PC-3 (cell line): ENCODE data around the gene CNTNAP2. TPM values are rescaled to one million over a fixed set of nuclear protein-coding genes. Genes with fewer than 3 reads are reported as not detected.

Experiments
- ATAC-seq: fragments of 200-7000 bp; cut with Tn5 transposase; 2 replicates; pipeline ENCODE4 v1.9.1; 2020; ENCODE audit warnings: mild to moderate bottlenecking, moderate library complexity
- BruUV-seq: library from RNA; stranded (reverse); fragments of 400-500 nt; replicated peaks from 2 replicates; lab custom pipeline; 2021; lab: Mats Ljungman, UMichigan
- CTCF ChIA-PET: fragments of 300-600 bp; sonication (Branson Sonifier 250); formaldehyde crosslinking; loops from one replicate; lab custom pipeline; 2022; ENCODE audit warnings: antibody characterized with exemption; lab: Charles Lee
- POLR2A ChIA-PET: fragments of 300-600 bp; sonication (Branson Sonifier 250); formaldehyde crosslinking; loops from one replicate; lab custom pipeline; 2022; ENCODE audit warnings: antibody characterized with exemption; ENCODE audit not compliant: unreplicated experiment; lab: Charles Lee
- DNase-seq: peaks from one replicate; pipeline ENCODE4 v3.0.0-alpha.2; 2015
- H2AFZ ChIP-seq: fragments of 300-600 bp; sonication (generic); 2 replicates; pipeline ENCODE4 v1.6.0; 2016; ENCODE audit warnings: antibody characterized with exemption, low read length
- H3F3A ChIP-seq: fragments of 300-600 bp; sonication (generic); one replicate; pipeline ENCODE4 v1.6.0; 2017; ENCODE audit warnings: antibody characterized with exemption, low read length, control low read depth, mild to moderate bottlenecking; ENCODE audit not compliant: unreplicated experiment
- H3K27ac ChIP-seq: fragments of 300-600 bp; sonication (generic); 2 replicates; pipeline ENCODE4 v1.5.1; 2016; ENCODE audit warnings: mild to moderate bottlenecking, low read length
- H3K27me3 ChIP-seq: fragments of 300-600 bp; sonication (generic); 2 replicates; pipeline ENCODE4 v1.6.1; 2016; ENCODE audit warnings: low read length, mixed read lengths
- H3K36me3 ChIP-seq: fragments of 300-600 bp; sonication (generic); 2 replicates; pipeline ENCODE4 v1.6.1; 2016; ENCODE audit warnings: low read depth, mixed run types, low read length, mixed read lengths
- H3K4me1 ChIP-seq: fragments of 300-600 bp; sonication (generic); 2 replicates; pipeline ENCODE4 v1.5.1; 2016; ENCODE audit warnings: low read length; ENCODE audit not compliant: insufficient read depth
- H3K4me2 ChIP-seq: fragments of 300-600 bp; sonication (generic); 2 replicates; pipeline ENCODE4 v1.6.0; 2016; ENCODE audit warnings: low read length
- H3K4me3 ChIP-seq: fragments of 300-600 bp; sonication (generic); 2 replicates; pipeline ENCODE4 v1.5.1; 2016; ENCODE audit warnings: mild to moderate bottlenecking, low read length, mixed read lengths
- H3K79me2 ChIP-seq: fragments of 300-600 bp; sonication (generic); 2 replicates; pipeline ENCODE4 v1.6.1; 2017; ENCODE audit warnings: low read length, mixed read lengths
- H3K9ac ChIP-seq: fragments of 300-600 bp; sonication (generic); 2 replicates; pipeline ENCODE4 v1.6.0; 2016; ENCODE audit warnings: mild to moderate bottlenecking, low read length
- H3K9me2 ChIP-seq: fragments of 300-600 bp; sonication (generic); replicated peaks from 2 replicates; pipeline ENCODE4 v1.6.1; 2016; ENCODE audit warnings: mixed run types, low read length, mixed read lengths
- H3K9me3 ChIP-seq: fragments of 300-600 bp; sonication (generic); 2 replicates; pipeline ENCODE4 v1.6.1; 2016; ENCODE audit warnings: low read length, mixed read lengths
- H4K20me1 ChIP-seq: fragments of 300-600 bp; sonication (generic); 2 replicates; pipeline ENCODE4 v1.6.1; 2016; ENCODE audit warnings: low read length, mixed read lengths
- EZH2 ChIP-seq: fragments of 300-600 bp; sonication (generic); IDR thresholded peaks from one replicate; pipeline ENCODE4 v1.6.1; 2017; ENCODE audit warnings: antibody characterized with exemption, mild to moderate bottlenecking, low read length; ENCODE audit not compliant: unreplicated experiment
- EZH2phosphoT487 ChIP-seq: fragments of 300-600 bp; sonication (generic); IDR thresholded peaks from 2 replicates; pipeline ENCODE4 v1.6.1; 2018; ENCODE audit warnings: mild to moderate bottlenecking, antibody characterized with exemption, low read length, borderline replicate concordance
- intact Hi-C: fragments of 100-400 bp; cut with micrococcal nuclease; formaldehyde crosslinking; loops from 2 replicates; pipeline ENCODE4 v1.9.0; 2023
- total RNA-seq: library from RNA; depleted of rRNA; stranded (reverse); fragments of >200 nt; gene quantifications from 2 replicates; pipeline ENCODE4 v1.2.3, GENCODE V29; 2014
- TF ChIP-seq, protein P1 (sequence below): fragments of 300-600 bp; sonication (generic); conservative IDR thresholded peaks from 2 replicates; pipeline ENCODE4 v1.5.1; 2017; ENCODE audit warnings: antibody characterized with exemption, low read depth, mild to moderate bottlenecking, low read length

Gene CNTNAP2
- total RNA-seq, 1 experiment from 2014 or later, result 1.5 TPM

DNA sequence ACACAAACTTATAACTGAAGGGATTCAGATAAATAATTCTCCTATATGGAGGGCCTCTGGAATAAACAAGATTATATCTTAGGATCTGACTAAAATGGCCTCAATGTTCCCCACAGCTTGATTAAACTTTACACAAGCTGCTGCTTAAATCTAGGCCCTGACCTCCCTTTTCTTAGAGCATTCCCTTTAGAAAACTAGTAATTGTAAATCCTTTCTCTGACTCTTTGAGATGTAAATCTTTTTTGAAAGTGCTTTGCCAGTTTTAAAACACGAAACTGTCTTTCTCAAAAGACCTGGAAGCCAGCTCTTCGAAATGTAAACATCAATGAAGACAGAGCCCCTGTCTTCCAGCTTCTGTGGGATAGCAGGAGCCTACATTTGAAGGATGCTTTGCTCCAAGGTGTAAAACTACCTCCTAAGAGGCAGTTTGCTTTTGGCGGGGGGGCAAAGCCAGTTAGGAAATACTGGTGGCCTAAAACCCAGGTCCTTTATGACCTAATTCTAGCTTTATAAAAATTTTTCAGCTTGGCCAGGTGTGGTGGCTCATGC is 758.7 kb downstream of the CNTNAP2 start:
- POLR2A ChIA-PET, result no interaction called here
- H3K27me3 ChIP-seq, result no peaks in the 10 kb centered on the region
- no peaks in the 10 kb centered on the region for H3K9me3 ChIP-seq
- H3K79me2 ChIP-seq, result no peaks in the 10 kb centered on the region
- H3K9me2 ChIP-seq, result no peaks in the 10 kb centered on the region
- H3K4me3 ChIP-seq, result no peak overlapping the region
- BruUV-seq, result no TSS peak
- H3K4me2 ChIP-seq, result no peak overlapping the region
- intact Hi-C loops, result no loop called here
- no peak for ATAC-seq
- no peaks in the 10 kb centered on the region for H3F3A ChIP-seq
- no peak for TF ChIP-seq EZH2
- TF ChIP-seq, protein P1, sequence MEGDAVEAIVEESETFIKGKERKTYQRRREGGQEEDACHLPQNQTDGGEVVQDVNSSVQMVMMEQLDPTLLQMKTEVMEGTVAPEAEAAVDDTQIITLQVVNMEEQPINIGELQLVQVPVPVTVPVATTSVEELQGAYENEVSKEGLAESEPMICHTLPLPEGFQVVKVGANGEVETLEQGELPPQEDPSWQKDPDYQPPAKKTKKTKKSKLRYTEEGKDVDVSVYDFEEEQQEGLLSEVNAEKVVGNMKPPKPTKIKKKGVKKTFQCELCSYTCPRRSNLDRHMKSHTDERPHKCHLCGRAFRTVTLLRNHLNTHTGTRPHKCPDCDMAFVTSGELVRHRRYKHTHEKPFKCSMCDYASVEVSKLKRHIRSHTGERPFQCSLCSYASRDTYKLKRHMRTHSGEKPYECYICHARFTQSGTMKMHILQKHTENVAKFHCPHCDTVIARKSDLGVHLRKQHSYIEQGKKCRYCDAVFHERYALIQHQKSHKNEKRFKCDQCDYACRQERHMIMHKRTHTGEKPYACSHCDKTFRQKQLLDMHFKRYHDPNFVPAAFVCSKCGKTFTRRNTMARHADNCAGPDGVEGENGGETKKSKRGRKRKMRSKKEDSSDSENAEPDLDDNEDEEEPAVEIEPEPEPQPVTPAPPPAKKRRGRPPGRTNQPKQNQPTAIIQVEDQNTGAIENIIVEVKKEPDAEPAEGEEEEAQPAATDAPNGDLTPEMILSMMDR, result no peak
- no peak for TF ChIP-seq EZH2phosphoT487
- H3K36me3 ChIP-seq, result no peaks in the 10 kb centered on the region
- H3K9ac ChIP-seq, result no peak overlapping the region
- CTCF ChIA-PET, result no interaction called here
- H4K20me1 ChIP-seq, result no peaks in the 10 kb centered on the region
- H3K27ac ChIP-seq, result no peak overlapping the region
- H3K4me1 ChIP-seq, result no peaks in the 10 kb centered on the region
- DNase-seq, result no peak
- H2AFZ ChIP-seq, result no peak overlapping the region

DNA sequence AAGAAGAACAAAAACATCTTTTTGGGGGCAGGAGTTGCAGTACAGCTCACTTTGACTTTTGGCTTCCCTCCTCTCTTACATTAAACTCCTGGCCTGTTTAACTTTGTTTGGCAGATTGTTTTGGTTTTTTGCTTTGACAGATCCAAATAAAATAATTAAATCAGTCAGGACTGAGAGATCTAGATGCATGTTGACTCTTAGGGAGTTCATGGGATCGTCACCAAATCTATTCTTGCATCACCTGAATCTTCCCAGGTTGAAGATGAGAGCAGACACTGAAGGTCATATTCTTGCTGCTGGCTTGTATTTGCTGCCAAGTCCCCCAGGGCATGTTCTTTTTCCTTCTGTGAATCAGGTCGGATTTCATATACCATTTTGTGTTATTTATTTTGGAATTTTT is 759.4 kb downstream of the CNTNAP2 start:
- no peaks in the 10 kb centered on the region for H4K20me1 ChIP-seq
- no peaks in the 10 kb centered on the region for H3K79me2 ChIP-seq
- H3K27me3 ChIP-seq, result no peaks in the 10 kb centered on the region
- no peaks in the 10 kb centered on the region for H3K9me3 ChIP-seq
- H3K4me3 ChIP-seq, result no peak overlapping the region
- DNase-seq (no peak), ATAC-seq (no peak)
- H3F3A ChIP-seq, result no peaks in the 10 kb centered on the region
- no peak overlapping the region for H3K9ac ChIP-seq
- TF ChIP-seq EZH2 (no peak), EZH2phosphoT487 (no peak)
- TF ChIP-seq, protein P1, result no peak
- ChIA-PET POLR2A (no interaction called here), CTCF (no interaction called here)
- BruUV-seq, result no TSS peak
- no peaks in the 10 kb centered on the region for H3K36me3 ChIP-seq
- intact Hi-C loops, result no loop called here
- no peak overlapping the region for H3K27ac ChIP-seq
- H2AFZ ChIP-seq, result no peak overlapping the region
- no peaks in the 10 kb centered on the region for H3K4me1 ChIP-seq
- H3K4me2 ChIP-seq, result no peak overlapping the region
- no peaks in the 10 kb centered on the region for H3K9me2 ChIP-seq

DNA sequence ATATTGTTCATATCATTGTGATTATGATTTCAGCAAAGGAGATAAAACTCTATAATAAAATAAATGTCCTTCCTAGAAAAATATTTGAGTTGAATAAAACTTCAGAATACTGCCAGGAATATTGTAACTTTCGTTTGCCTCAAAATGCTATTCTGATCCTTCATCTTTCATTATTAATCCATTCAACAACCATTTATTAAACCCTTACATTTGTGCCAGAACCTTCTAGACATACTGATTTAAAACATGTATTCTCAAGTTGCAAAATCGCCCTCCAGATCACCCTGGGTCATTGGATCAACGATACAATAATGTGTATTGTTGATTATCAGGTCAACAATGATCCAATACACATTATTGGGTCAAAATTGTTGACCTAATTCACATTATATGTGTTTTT is 759.8 kb downstream of the CNTNAP2 start:
- Histone ChIP-seq H3K36me3 (no peaks in the 10 kb centered on the region), H3K27me3 (no peaks in the 10 kb centered on the region), H3K9ac (no peak overlapping the region), H3K4me1 (no peaks in the 10 kb centered on the region), H4K20me1 (no peaks in the 10 kb centered on the region), H3F3A (no peaks in the 10 kb centered on the region), H3K4me2 (no peak overlapping the region), H3K27ac (no peak overlapping the region), H3K79me2 (no peaks in the 10 kb centered on the region), H3K9me3 (no peaks in the 10 kb centered on the region), H2AFZ (no peak overlapping the region), H3K4me3 (no peak overlapping the region), H3K9me2 (no peaks in the 10 kb centered on the region)
- TF ChIP-seq EZH2 (no peak), EZH2phosphoT487 (no peak)
- TF ChIP-seq, protein P1, result no peak
- intact Hi-C loops, result no loop called here
- DNase-seq (no peak), ATAC-seq (no peak)
- ChIA-PET POLR2A (no interaction called here), CTCF (no interaction called here)
- BruUV-seq, result no TSS peak
